Measurements from ENCODE around the gene LIM2.

Gene LIM2

DNA sequence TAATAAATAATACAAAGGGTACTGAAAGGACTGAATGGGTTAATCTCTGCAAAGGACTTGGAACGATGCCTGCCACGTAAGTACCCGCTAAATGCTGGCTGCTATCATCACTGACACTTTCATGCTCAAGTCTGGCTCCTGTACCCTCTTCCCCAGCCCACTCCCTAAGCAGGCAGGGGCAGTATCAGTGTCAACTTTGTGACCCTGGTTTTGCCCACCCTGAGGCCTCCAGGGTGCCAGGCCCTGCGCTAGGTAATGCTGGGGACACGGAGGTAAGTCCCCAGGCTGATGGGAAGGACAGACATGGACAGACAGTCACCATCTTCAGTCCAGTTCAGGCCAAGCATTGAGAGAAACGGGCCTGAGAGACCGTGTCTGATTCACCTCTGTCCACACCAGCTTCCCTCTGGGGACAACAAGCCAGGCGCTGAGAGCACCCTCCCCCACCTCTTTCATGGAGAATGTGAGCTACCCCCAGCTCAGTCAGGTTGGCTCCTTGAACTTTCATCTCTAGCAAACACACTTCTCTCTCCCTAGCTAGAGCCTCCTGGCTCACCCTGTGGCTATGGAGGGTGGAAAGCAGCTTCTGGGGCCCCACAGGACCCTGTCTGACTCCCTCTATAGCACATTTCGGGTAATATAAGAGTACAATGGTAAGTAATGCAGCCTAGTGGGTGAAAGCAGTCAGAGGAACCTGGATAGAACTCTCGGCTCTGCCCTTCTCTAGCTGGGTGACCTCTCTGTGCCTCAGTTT lies 22.4 kb downstream of the LIM2 start:
- no peak for DNase-seq

DNA sequence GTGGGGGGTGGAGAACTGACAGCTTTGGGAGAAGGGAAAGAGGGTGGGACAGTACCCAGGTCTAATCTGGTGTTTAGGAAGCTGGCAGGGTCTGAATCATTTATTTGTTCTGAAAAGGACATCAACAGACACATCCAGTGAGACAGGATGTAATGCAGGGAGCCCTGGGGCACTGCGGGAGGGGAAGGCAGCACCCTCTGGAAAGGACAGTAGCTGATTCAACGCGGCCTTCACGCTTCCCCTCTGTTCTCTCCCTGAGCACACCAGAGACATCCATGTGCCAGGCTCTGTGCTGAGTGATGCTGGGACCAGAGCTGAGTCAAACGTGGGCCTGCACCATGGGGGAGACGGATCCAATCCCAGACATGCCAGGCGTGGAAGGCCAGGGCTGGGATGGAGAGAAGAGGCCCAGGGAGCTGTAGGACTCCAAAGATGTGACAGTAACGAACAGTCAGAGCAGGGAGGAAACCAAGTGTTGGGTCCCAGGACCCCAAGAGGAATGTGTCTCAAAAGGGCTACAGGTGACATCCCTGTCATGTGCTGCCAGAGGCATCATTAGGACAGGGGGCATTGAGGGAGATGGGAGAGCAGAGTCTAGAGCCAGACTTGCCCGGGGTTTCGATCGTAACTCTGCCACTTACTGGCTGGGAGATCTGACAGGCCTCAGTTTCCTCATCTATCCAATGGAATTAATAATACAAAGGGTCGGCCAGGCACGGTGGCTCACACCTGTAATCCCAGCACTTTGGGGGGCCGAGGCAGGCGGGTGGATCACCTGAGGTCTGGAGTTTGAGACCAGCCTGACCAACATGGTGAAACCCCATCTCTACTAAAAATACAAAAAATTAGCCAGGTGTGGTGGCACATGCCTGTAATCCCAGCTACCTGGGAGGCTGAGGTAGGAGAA lies 23.3 kb downstream of the LIM2 start:
- DNase-seq, result no peak

DNA sequence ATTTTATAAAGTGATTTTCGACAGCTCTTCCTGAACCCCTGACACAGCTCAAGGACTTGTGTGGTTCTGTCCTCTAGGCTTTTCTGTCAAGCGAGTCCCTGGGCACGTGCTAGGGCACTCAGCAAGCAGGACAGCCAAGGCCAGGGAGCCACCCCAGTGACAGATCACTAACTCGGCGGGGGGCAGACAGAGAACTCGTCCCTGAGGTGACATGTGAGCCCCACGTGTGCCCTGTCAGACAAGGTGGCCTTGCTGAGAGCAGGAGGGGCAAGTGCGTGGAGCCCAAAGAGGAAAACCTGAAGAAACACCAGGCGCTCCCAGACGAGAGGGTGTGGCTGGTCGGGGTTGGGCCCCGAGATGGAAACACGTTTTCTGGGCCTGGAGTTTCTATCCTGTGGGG lies 26.5 kb downstream of the LIM2 start:
- no peak for DNase-seq

DNA sequence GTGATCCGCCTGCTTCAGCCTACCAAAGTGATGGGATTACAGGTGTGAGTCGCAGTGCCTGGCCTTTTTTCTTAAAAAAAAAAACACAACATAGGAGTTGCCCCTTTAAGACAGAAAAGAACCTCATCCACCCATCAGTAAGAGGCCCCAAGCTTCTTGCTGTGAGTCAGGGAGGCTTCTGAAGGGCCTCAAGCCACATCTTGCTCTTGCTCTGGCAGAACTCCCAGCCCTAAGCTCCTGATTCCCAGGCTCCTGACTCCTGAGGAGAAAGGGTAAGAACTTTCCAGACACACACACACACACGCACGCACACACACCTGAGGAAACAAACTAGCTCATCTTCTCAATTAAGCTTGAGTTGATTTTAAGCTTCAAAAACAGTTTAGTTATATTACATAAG lies 28.5 kb downstream of the LIM2 start:
- DNase-seq, result no peak

- no peak for DNase-seq
Measured at GRCh38 chr19:51357952-51358351, 29.8 kb downstream of the LIM2 start.

DNA sequence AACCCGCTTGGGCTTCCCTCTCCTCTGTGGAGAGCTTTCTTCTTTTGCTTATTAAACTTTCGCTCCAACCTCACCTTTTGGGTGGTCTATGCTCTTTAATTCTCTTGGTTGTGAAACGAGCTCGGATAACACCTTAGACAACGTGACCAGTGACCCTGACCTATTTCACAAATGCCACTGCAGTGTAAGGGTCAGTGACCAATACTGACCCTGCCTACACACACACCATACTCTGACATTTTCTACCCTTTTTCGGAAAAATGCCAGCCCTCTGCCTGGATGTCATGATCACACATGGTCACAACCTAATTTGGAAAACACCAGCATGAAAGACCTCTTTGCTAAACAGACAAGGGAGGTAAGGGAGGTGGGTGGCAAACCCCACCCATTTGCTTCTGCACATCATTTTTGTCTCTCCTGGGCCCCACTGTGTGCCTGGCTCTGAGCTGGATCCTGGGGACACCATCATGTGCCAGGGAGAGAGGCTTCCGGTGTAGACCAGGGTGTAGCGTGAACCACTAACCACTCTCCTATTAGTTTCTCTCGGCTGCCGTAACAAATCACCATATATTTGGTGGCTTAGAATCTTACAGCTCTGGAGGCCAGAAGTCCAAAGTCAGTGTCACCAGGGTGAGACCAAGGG lies 31.5 kb downstream of the LIM2 start:
- DNase-seq, result no peak

- no peak for DNase-seq
Measured at GRCh38 chr19:51354742-51355148, 33.0 kb downstream of the LIM2 start.

- no peak for DNase-seq
Measured at GRCh38 chr19:51354103-51354741, 33.6 kb downstream of the LIM2 start.

GRCh38 chr19:51352783-51353360 lies 34.9 kb downstream of the LIM2 start:
- no peak for DNase-seq

- no peak for DNase-seq
Measured at GRCh38 chr19:51351266-51351990, 36.3 kb downstream of the LIM2 start.

DNA sequence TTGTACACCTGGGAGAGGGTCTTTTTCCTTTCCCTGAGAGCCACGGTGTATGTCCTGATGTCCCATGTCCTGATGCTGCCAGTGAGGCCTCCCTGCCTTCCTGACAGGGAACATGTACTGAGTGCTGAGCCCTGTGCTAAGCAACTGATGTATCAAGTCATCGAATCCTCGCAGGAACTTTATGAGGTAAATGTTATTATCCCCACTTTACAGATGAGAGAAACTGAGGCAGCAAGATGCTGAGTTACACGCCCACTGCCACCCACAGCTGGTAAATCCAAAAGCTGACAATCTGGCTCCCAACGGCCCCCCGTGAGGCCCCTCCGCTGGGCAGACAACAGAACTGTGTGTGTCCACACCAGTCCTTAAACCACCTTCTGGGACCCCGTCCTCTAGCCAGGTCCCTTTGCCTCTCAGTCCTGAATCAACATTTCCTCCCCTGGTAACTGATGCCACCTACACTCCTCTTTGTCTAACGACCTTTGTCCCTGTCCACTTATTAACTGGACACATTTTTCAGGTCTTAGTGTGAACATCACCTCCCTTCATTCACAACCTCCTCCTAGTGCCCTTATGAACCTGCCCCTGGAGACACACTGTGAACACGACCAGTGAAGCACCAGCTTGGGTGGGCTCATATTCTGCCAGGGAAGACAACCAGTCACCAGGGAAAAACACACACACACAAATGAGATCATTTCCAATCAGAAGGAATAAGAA lies 40.4 kb downstream of the LIM2 start:
- no peak for DNase-seq

DNA sequence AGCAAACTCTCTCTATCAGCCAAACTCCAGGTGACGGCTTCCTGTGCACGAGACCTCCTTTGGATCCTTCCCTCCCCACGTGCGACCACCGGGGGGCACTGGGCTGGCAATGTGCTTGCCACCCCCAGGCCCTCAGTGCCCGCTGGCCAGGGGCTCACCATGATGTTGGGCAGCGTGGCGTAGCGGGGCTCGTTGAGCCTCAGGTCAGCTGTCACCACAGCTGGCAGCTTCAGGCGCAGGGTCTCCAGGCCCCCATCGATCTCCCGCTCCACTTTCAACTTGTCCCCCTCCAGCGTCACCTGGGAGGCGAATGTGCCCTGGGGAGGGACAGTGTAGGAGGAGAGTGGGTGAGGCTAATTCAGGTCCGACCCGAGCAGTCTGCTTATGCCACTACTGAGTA lies 41.0 kb downstream of the LIM2 start:
- DNase-seq, result no peak

DNA sequence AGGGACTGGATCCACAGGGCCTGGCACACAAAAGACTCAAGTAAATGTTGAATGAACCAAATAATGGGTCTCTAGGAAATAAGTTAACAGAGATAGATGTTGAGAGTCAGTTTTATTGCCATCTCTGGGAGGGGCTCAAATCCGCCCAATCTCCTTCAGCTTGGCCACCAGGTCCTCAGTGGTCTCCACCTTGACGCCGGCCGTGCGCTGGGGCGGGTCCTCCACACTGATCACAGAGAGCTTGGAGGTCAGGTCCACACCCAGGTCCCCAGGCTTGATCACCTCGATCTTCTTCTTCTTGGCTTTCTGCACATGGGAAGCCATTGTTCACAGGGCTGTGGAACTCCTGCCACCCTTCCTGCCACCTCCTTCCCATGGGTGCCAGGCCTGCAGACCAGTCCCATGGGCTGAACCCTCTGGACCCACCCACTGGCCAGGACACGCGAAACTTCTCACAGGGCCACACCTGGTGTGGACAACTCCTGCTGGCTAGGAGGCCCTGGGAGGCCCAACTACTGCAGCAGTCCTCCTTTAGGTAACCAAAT lies 42.6 kb downstream of the LIM2 start:
- DNase-seq, result no peak

GRCh38 chr19:51342631-51343569 lies 44.9 kb downstream of the LIM2 start:
- no peak for DNase-seq

GRCh38 chr19:51341976-51342580 lies 45.7 kb downstream of the LIM2 start, which contains the start of gene VSIG10L:
TSS of gene VSIG10L (minus strand) at chr19:51342139. CDS start at chr19:51342124, 15 bp downstream.
- DNase-seq, result no peak

DNA sequence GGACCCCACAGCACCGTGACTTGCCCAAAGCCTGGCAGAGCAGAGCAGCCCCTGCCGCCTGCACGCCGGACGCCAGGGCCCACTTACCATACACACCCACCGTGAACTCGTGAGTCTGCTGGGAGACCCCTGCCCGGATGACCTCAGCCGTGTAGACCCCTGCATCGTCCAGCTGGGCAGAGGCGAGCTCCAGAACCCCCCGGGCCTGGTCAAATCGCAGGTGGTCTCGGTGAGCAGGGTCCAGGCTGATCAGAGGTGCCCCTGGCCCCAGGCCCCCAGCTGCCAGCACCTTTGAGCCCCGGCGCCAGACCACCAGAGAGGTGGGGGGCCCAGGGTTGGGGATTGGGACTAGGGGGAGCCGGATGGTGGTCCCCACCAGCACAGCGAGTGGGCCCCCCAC lies 46.7 kb downstream of the LIM2 start:
- no peak for DNase-seq

GRCh38 chr19:51339687-51340656 lies 47.8 kb downstream of the LIM2 start:
- DNase-seq, result peak; percentile 86

- DNase-seq, result peak; percentile 30
Measured at GRCh38 chr19:51339313-51339686, 48.5 kb downstream of the LIM2 start.

Measured in activated CD8-positive, alpha-beta memory T cell treated with anti-CD3 and anti-CD28 coated beads, Interleukin-2, amount 50 U/mL, for 4 hours (primary cell).